ENCODE measurements around the gene DAP. TPM values are rescaled to one million over a fixed set of nuclear protein-coding genes. Genes with fewer than 3 reads are reported as not detected.
"Not testable (repeated sequence)": the region's sequence is repeated elsewhere in the genome, so short reads cannot be mapped to it uniquely, and the experiment has no call there.

Gene DAP
- total RNA-seq, 4 donors from 2014 or later = 47.8 to 57.3 (median 50.0) TPM

DNA sequence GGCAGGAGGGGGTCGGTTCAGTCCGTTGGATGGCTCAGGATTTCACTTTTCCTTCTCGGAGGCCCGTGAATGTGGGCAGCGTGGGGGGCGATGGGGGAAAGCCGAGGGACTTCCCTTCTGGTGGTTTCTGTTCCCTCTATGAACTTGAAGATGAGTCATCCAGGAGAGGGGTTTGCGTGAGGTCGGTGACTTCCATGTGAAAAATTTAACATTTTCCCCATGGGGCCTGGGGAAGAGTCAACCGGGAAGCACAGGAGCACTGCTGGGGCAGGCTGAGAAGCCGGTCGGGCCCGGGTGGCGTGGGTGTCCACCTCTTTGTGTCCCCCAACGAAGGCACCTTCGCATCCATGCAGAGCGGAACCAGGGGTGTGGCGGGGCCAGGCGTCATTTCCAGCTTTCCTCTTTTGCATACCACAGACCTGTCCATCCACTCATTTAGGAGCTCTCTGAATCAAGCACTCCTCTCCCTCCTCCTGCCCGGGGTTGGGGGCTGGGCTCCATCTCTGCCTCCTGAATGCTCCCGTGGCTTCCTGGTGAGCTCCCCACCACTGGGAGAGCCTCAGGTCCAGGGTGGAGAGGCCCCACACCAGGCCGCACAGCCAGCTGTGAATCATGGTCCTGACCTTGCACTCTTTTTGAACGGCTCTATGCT, 128.8 kb downstream of the DAP start:
- TF ChIP-seq CTCF (IDR thresholded peaks at IDR 0.05) = no peak
- no peak for ATAC-seq (ENCODE audit: low FRiP score)
- DNase-seq (ENCODE audit: low spot score) = no peak

DNA sequence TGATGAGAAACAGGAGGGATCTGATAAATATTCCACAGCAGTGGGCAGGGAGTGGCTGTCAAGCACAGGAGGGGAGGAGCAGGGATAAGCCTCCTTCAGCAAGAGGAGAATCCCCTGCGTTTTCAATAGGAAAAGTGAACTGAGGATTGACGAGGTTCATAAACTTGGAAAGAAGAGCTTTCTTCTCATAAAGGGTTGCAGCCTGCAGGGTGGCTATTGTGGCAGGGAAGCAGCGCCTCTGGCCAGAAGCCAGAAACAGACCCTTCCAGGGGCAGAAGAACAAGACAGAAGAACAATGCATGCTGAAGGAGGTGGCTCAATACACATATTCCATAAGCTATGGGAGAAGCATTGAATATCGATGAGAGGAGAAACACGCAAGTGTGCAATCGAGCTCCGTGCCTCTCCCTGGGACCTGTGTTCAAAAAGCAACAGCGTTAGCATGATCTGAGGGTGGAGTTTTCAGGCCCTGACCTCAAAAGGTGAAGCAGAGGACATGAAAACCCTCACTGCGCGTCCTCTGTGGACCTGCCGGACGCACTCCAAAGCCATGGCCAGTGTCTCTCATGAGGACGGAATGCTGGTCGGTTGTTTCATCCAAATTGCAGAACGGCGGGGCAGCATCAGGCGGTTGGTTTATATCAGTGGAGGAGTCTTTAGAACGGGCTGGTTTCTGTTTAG, 129.6 kb downstream of the DAP start:
- no peak for DNase-seq (ENCODE audit: low spot score)
- no peak for TF ChIP-seq CTCF (IDR thresholded peaks at IDR 0.05)
- no peak for ATAC-seq (ENCODE audit: low FRiP score)

GRCh38 chr5:10630744-10631143, 130.3 kb downstream of the DAP start:
- not testable (repeated sequence) for ATAC-seq (ENCODE audit: low FRiP score)

DNA sequence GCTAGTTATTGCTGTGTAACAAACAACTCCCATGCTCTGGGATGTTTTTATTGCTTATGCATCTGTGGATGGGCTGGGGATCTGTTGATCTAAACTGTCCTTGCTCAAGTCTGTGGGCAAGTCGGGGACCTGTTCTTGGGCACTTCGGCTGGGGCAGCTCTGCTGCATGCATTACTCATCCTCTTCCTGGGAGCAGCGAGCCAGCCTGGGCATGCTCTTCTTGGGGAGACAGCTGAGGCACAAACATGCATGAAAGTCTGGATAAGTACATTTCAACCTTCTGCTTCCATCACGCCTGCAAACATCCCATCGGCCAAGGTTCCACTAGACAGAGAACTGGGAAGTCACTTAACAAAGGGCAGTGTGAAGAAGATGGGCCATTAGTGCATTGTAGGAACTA, 130.9 kb downstream of the DAP start:
- ATAC-seq (ENCODE audit: low FRiP score) (no peak), DNase-seq (ENCODE audit: low spot score) (no peak)
- TF ChIP-seq CTCF (IDR thresholded peaks at IDR 0.05) = no peak

More at GRCh38 chr5:10630744-10631143, 130.3 kb downstream of the DAP start:
- not testable (repeated sequence) for DNase-seq (ENCODE audit: low spot score)

DNA sequence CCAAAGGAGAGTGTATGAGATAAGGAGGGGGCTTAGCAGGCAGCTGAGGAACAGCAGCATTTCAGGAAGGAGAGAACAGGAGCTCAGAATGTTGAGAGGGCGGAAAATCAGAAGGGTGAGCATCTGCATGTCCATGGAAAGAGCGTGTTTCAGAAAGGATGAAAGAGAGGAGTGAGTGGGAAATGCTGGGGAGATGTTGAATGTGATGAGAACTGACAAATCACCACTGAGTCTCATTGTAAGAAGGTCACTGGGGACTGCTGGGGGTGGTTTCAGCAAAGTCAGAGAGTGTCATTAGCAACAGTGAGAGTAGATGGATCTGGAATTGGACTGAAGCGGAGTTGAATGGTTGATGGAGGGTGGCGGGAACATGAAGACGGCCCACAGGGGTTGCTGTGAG, 131.4 kb downstream of the DAP start:
- DNase-seq (ENCODE audit: low spot score) = no peak
- ATAC-seq (ENCODE audit: low FRiP score) = no peak
- no peak for TF ChIP-seq CTCF (IDR thresholded peaks at IDR 0.05)

Small RNAs within 50 kb of the gene (small RNA-seq; reads per million reads assigned to genes)
- gene AC012629.4 = not detected

Other genes starting within 250 kb of the DAP start
- gene ANKRD33B, start 197.2 kb downstream of the DAP start, total RNA-seq = 10 to 100 TPM in 1 of 4 donors, 1 to 10 TPM in 3; 6.2 to 25.5 (median 8.1) TPM